Measurements from ENCODE around the gene FRMPD4.

The FRMPD4 gene

GRCh38 chrX:12366440-12366839 is 228.2 kb downstream of the FRMPD4 start:
- ATAC-seq, result no peak
- no peak for TF ChIP-seq ISL1 (CRISPR knock-in tag; IDR thresholded peaks at IDR 0.05)
- no peak for TF ChIP-seq TOX (CRISPR knock-in tag; IDR thresholded peaks at IDR 0.05; ENCODE audit: borderline replicate concordance)
- TF ChIP-seq ZC3H10 (CRISPR knock-in tag; IDR thresholded peaks at IDR 0.05), result no peak
- no peak for TF ChIP-seq GLIS3 (CRISPR knock-in tag; IDR thresholded peaks at IDR 0.05)
- no peak for TF ChIP-seq TCF4 (CRISPR knock-in tag; IDR thresholded peaks at IDR 0.05; ENCODE audit: borderline replicate concordance)
- no peak for TF ChIP-seq RARB (CRISPR knock-in tag; IDR thresholded peaks at IDR 0.05)
- TF ChIP-seq TSHZ2 (CRISPR knock-in tag; IDR thresholded peaks at IDR 0.05), result no peak

GRCh38 chrX:12367254-12367653 is 229.0 kb downstream of the FRMPD4 start:
- TF ChIP-seq TCF4 (CRISPR knock-in tag; IDR thresholded peaks at IDR 0.05; ENCODE audit: borderline replicate concordance) (no peak), ZNF565 (CRISPR knock-in tag; conservative IDR thresholded peaks at IDR 0.05; ENCODE audit: low read depth) (no peak), ZNF70 (CRISPR knock-in tag; IDR thresholded peaks at IDR 0.05) (no peak), OSR1 (CRISPR knock-in tag; IDR thresholded peaks at IDR 0.05) (no peak), CREB5 (CRISPR knock-in tag; IDR thresholded peaks at IDR 0.05; ENCODE audit: low read depth) (no peak), ZFP30 (CRISPR knock-in tag; IDR thresholded peaks at IDR 0.05) (no peak), ZC3H10 (CRISPR knock-in tag; IDR thresholded peaks at IDR 0.05) (no peak), CSDC2 (CRISPR knock-in tag; IDR thresholded peaks at IDR 0.05) (no peak), ISL1 (CRISPR knock-in tag; IDR thresholded peaks at IDR 0.05) (no peak), ZNF8 (CRISPR knock-in tag; IDR thresholded peaks at IDR 0.05) (no peak), GLIS3 (CRISPR knock-in tag; IDR thresholded peaks at IDR 0.05) (no peak), RARB (CRISPR knock-in tag; IDR thresholded peaks at IDR 0.05) (no peak), BACH2 (CRISPR knock-in tag; IDR thresholded peaks at IDR 0.05; ENCODE audit: borderline replicate concordance) (no peak), ZFP3 (CRISPR knock-in tag; IDR thresholded peaks at IDR 0.05) (no peak)
- no peak for ATAC-seq

- TF ChIP-seq ZFP3 (CRISPR knock-in tag; IDR thresholded peaks at IDR 0.05) (no peak), ZNF70 (CRISPR knock-in tag; IDR thresholded peaks at IDR 0.05) (no peak), ZFP30 (CRISPR knock-in tag; IDR thresholded peaks at IDR 0.05) (no peak), ISL1 (CRISPR knock-in tag; IDR thresholded peaks at IDR 0.05) (no peak), ARNTL (CRISPR knock-in tag; IDR thresholded peaks at IDR 0.05; ENCODE audit: borderline replicate concordance, low read depth) (no peak), TSHZ2 (CRISPR knock-in tag; IDR thresholded peaks at IDR 0.05) (no peak), CSDC2 (CRISPR knock-in tag; IDR thresholded peaks at IDR 0.05) (no peak), CREB5 (CRISPR knock-in tag; IDR thresholded peaks at IDR 0.05; ENCODE audit: low read depth) (no peak), CSRNP3 (CRISPR knock-in tag; IDR thresholded peaks at IDR 0.05) (no peak), TCF4 (CRISPR knock-in tag; IDR thresholded peaks at IDR 0.05; ENCODE audit: borderline replicate concordance) (no peak), ESRRG (CRISPR knock-in tag; IDR thresholded peaks at IDR 0.05) (no peak), TOX (CRISPR knock-in tag; IDR thresholded peaks at IDR 0.05; ENCODE audit: borderline replicate concordance) (no peak)
- TF ChIP-seq, protein P1, sequence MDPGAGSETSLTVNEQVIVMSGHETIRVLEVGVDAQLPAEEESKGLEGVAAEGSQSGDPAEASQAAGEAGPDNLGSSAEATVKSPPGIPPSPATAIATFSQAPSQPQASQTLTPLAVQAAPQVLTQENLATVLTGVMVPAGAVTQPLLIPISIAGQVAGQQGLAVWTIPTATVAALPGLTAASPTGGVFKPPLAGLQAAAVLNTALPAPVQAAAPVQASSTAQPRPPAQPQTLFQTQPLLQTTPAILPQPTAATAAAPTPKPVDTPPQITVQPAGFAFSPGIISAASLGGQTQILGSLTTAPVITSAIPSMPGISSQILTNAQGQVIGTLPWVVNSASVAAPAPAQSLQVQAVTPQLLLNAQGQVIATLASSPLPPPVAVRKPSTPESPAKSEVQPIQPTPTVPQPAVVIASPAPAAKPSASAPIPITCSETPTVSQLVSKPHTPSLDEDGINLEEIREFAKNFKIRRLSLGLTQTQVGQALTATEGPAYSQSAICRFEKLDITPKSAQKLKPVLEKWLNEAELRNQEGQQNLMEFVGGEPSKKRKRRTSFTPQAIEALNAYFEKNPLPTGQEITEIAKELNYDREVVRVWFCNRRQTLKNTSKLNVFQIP (CRISPR knock-in tag; IDR thresholded peaks at IDR 0.05; ENCODE audit: borderline replicate concordance, low read depth), result no peak
- ATAC-seq, result no peak
Measured at GRCh38 chrX:12370497-12370986, 232.3 kb downstream of the FRMPD4 start.

Measured in SK-N-SH treated with all-trans-retinoic acid at 6 μM for 48 hours (cell line).